Vagina (tissue), 2 donors: ENCODE measurements around the gene SBK1.
"Not testable (repeated sequence)": the region's sequence is repeated elsewhere in the genome, so short reads cannot be mapped to it uniquely, and the experiment has no call there.

Experiments used
- POLR2A ChIP-seq, 2 donors: fragments of 450-650 bp; IDR thresholded peaks; one replicate each; pipeline ENCODE4 v1.6.1; 2017; ENCODE audit warnings: antibody characterized with exemption in 2 of 2, mild to moderate bottlenecking in 2 of 2, moderate library complexity in 2 of 2
- POLR2AphosphoS5 ChIP-seq, 2 donors: sonication (generic); formaldehyde crosslinking; IDR thresholded peaks; one replicate each; pipeline ENCODE4 v1.9.0; 2017; ENCODE audit warnings: antibody characterized with exemption in 2 of 2, mild to moderate bottlenecking in 2 of 2, low read depth in 1 of 2; ENCODE audit not compliant: insufficient read depth in 1 of 2
- TF ChIP-seq, protein P1 (sequence below), 3 experiments: fragments of 450-650 bp in 2 of 3; fragments of 200-600 bp in 1 of 3; sonication (generic) in 1 of 3; IDR thresholded peaks; one replicate each; pipeline ENCODE4 v1.5.1; 2017 to 2019; ENCODE audit warnings: antibody characterized with exemption in 3 of 3, mild to moderate bottlenecking in 2 of 3, moderate library complexity in 2 of 3

DNA sequence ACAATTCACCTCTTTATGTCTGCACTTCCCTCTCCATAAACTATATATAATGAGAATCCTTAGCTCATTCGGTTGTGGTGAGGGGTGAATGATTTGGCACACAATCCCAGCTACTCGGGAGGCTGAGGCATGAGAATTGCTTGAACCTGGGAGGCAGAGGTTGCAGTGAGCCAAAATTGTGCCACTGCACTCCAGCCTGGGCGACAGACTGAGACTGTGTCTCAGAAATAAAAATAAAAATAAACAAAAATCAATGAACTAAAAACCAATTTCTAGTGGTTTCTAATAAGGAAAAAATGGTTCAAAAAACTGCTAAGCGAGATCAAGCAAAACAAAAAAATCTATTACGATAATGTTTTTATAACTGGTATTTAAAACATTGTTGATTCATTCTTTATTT, 71.1 kb downstream of the SBK1 start, which contains the start of gene NPIPB6:
- TF ChIP-seq, protein P1, sequence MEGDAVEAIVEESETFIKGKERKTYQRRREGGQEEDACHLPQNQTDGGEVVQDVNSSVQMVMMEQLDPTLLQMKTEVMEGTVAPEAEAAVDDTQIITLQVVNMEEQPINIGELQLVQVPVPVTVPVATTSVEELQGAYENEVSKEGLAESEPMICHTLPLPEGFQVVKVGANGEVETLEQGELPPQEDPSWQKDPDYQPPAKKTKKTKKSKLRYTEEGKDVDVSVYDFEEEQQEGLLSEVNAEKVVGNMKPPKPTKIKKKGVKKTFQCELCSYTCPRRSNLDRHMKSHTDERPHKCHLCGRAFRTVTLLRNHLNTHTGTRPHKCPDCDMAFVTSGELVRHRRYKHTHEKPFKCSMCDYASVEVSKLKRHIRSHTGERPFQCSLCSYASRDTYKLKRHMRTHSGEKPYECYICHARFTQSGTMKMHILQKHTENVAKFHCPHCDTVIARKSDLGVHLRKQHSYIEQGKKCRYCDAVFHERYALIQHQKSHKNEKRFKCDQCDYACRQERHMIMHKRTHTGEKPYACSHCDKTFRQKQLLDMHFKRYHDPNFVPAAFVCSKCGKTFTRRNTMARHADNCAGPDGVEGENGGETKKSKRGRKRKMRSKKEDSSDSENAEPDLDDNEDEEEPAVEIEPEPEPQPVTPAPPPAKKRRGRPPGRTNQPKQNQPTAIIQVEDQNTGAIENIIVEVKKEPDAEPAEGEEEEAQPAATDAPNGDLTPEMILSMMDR (IDR thresholded peaks at IDR 0.05) = not testable (repeated sequence)
- not testable (repeated sequence) for TF ChIP-seq POLR2A (IDR thresholded peaks at IDR 0.05); POLR2AphosphoS5 (IDR thresholded peaks at IDR 0.05; ENCODE audit: insufficient read depth in 1 of 2, low read depth in 1 of 2)
